HCT116 (cell line): ENCODE data around the gene ATP2C1. TPM values are rescaled to one million over a fixed set of nuclear protein-coding genes. Genes with fewer than 3 reads are reported as not detected.

Experiments used
- ATAC-seq: fragments of 200-7000 bp; cut with Tn5 transposase; 2 replicates; pipeline ENCODE4 v1.9.1; 2020; ENCODE audit warnings: mild to moderate bottlenecking, moderate library complexity
- BruUV-seq: library from RNA; stranded (reverse); fragments of 400-500 nt; replicated peaks from 2 replicates; lab custom pipeline; 2021; lab: Mats Ljungman, UMichigan
- CTCF ChIA-PET: fragments of 300-600 bp; sonication (Branson Sonifier 250); formaldehyde crosslinking; loops from one replicate; lab custom pipeline; 2021; ENCODE audit warnings: antibody characterized with exemption; lab: Charles Lee
- POLR2A ChIA-PET: fragments of 300-600, 350-600 bp; sonication (Branson Sonifier 250); formaldehyde crosslinking; loops from one replicate; lab custom pipeline; 2021; ENCODE audit warnings: antibody characterized with exemption; lab: Charles Lee
- RAD21 ChIA-PET, 2 experiments: fragments of 300-600 bp; sonication (Branson Sonifier 250); formaldehyde crosslinking; loops; one replicate each; lab custom pipeline; 2023; ENCODE audit warnings: low total read pairs in 2 of 2; ENCODE audit not compliant: uncharacterized antibody in 2 of 2, unreplicated experiment in 2 of 2, low non-redundant PET in 1 of 2; lab: Charles Lee
- DNase-seq: peaks from one replicate; pipeline ENCODE4 v3.0.0-alpha.2; 2010; ENCODE audit warnings: low read depth, low spot score
- H2AFZ ChIP-seq: fragments of 200-600 bp; shearing (Covaris generic), sonication (generic); 2 replicates; pipeline ENCODE4 v1.6.1; 2017; ENCODE audit warnings: low read depth, mixed run types, mixed read lengths, antibody characterized with exemption, low read length; ENCODE audit not compliant: poor library complexity, severe bottlenecking
- H3K27ac ChIP-seq: 2 replicates; pipeline ENCODE4 v1.5.1; 2012; ENCODE audit warnings: low read depth, low read length
- H3K27me3 ChIP-seq: fragments of 200-600 bp; sonication (generic); 2 replicates; pipeline ENCODE4 v1.6.1; 2016; ENCODE audit warnings: mixed run types, low read length, mixed read lengths; ENCODE audit not compliant: insufficient read depth
- H3K36me3 ChIP-seq, 2 experiments: fragments of 200-500 bp in 1 of 2; fragments of 200-600 bp in 1 of 2; sonication (Bioruptor generic) in 1 of 2; sonication (generic) in 1 of 2; 2 replicates each; pipeline versions ENCODE4 v1.5.1 to v1.6.1; 2014 to 2016; ENCODE audit warnings: low read length in 2 of 2, inconsistent platforms in 1 of 2, mixed read lengths in 1 of 2, mixed run types in 1 of 2; ENCODE audit not compliant: insufficient read depth in 2 of 2, control insufficient read depth in 1 of 2
- H3K4me1 ChIP-seq, 2 experiments: fragments of 200-600 bp in 1 of 2; sonication (generic) in 1 of 2; 2 replicates each; pipeline versions ENCODE4 v1.5.1 to v1.6.1; 2012 to 2017; ENCODE audit warnings: low read length in 2 of 2, inconsistent platforms in 1 of 2, mild to moderate bottlenecking in 1 of 2, mixed read lengths in 1 of 2, mixed run types in 1 of 2, moderate library complexity in 1 of 2; ENCODE audit not compliant: insufficient read depth in 2 of 2, control insufficient read depth in 1 of 2
- H3K4me2 ChIP-seq: fragments of 200-600 bp; sonication (generic); 2 replicates; pipeline ENCODE4 v1.6.1; 2017; ENCODE audit warnings: mixed run types, low read length, mixed read lengths
- H3K4me3 ChIP-seq, 2 experiments: fragments of 200-600 bp in 1 of 2; sonication (generic) in 1 of 2; replicated peaks in 1 of 2; 2 replicates each; pipeline ENCODE4 v1.5.1; 2011 to 2016; ENCODE audit warnings: low read length in 2 of 2, control low read depth in 1 of 2, low read depth in 1 of 2, mild to moderate bottlenecking in 1 of 2, mixed read lengths in 1 of 2, mixed run types in 1 of 2
- H3K79me2 ChIP-seq: fragments of 200-600 bp; sonication (generic); 2 replicates; pipeline ENCODE4 v1.6.1; 2017; ENCODE audit warnings: mild to moderate bottlenecking, mixed run types, low read length, moderate library complexity, mixed read lengths; ENCODE audit not compliant: insufficient read depth
- H3K9ac ChIP-seq: fragments of 200-600 bp; sonication (generic); 2 replicates; pipeline ENCODE4 v1.6.1; 2016; ENCODE audit warnings: low read length, mixed read lengths
- H3K9me2 ChIP-seq: fragments of 200-600 bp; sonication (generic), shearing (Covaris generic); 2 replicates; pipeline ENCODE4 v1.6.1; 2017; ENCODE audit warnings: mixed run types, mild to moderate bottlenecking, moderate library complexity; ENCODE audit not compliant: insufficient read depth
- H3K9me3 ChIP-seq, 2 experiments: fragments of 200-500 bp in 1 of 2; fragments of 200-600 bp in 1 of 2; sonication (Bioruptor generic) in 1 of 2; sonication (generic) in 1 of 2; 2 replicates each; pipeline ENCODE4 v1.6.1; 2014 to 2017; ENCODE audit warnings: low read length in 2 of 2, mixed read lengths in 2 of 2, inconsistent platforms in 1 of 2, low read depth in 1 of 2, mild to moderate bottlenecking in 1 of 2, mixed run types in 1 of 2, moderate library complexity in 1 of 2; ENCODE audit not compliant: control insufficient read depth in 1 of 2, insufficient read depth in 1 of 2
- H4K20me1 ChIP-seq: fragments of 200-600 bp; sonication (generic), shearing (Covaris generic); 2 replicates; pipeline ENCODE4 v1.6.1; 2017; ENCODE audit warnings: mixed run types, mild to moderate bottlenecking, moderate library complexity; ENCODE audit not compliant: insufficient read depth
- CBX3 ChIP-seq: IDR thresholded peaks from 2 replicates; pipeline ENCODE4 v1.6.1; 2012; ENCODE audit warnings: low read depth
- CTCF ChIP-seq, 3 experiments: fragments of 200-600 bp in 1 of 3; sonication (generic) in 1 of 3; IDR thresholded peaks in 2 of 3; conservative IDR thresholded peaks in 1 of 3; 2 replicates each; pipeline ENCODE4 v1.5.1; 2012 to 2017; ENCODE audit warnings: low read depth in 2 of 3, low read length in 2 of 3, antibody characterized with exemption in 1 of 3, borderline replicate concordance in 1 of 3, control low read depth in 1 of 3, mild to moderate bottlenecking in 1 of 3, mixed read lengths in 1 of 3, mixed run types in 1 of 3, moderate library complexity in 1 of 3; ENCODE audit not compliant: insufficient read depth in 1 of 3
- RAD21 ChIP-seq: IDR thresholded peaks from 2 replicates; pipeline ENCODE4 v1.6.1; 2012; ENCODE audit warnings: low read depth, mild to moderate bottlenecking
- SRF ChIP-seq: IDR thresholded peaks from 2 replicates; pipeline ENCODE4 v1.6.1; 2012; ENCODE audit warnings: low read depth
- intact Hi-C: fragments of 100-400 bp; cut with micrococcal nuclease; formaldehyde crosslinking; loops from 2 replicates; pipeline ENCODE4 v1.10.0; 2022
- total RNA-seq: library from RNA; stranded (reverse); gene quantifications from one replicate; pipeline ENCODE4 v1.2.1, GENCODE V29; 2021; ENCODE audit not compliant: unreplicated experiment
- TF ChIP-seq, protein P1 (sequence below): IDR thresholded peaks from 2 replicates; pipeline ENCODE4 v1.6.1; 2011; ENCODE audit warnings: mild to moderate bottlenecking, low read length, moderate library complexity; ENCODE audit not compliant: insufficient replicate concordance; ENCODE audit errors: extremely low read depth

Gene ATP2C1
- total RNA-seq, 1 experiment from 2014 or later = 69.1 TPM

- Histone ChIP-seq H3K9me3 (no peaks in the 10 kb centered on the region), H3K79me2 (no peaks in the 10 kb centered on the region), H3K27me3 (no peaks in the 10 kb centered on the region), H3K4me3 (no peak overlapping the region), H3K9ac (no peak overlapping the region), H3K4me1 (no peaks in the 10 kb centered on the region), H3K36me3 (no peaks in the 10 kb centered on the region), H2AFZ (no peak overlapping the region), H3K9me2 (no peaks in the 10 kb centered on the region), H4K20me1 (no peaks in the 10 kb centered on the region), H3K27ac (no peak overlapping the region), H3K4me2 (no peak overlapping the region)
- POLR2A ChIA-PET = no interaction called here
- CTCF ChIA-PET = interaction anchor here (0.8 to 1.9 kb wide), 3 partner anchors 9 to 1001 kb away, joined by 3 to 7 read pairs (median 3); partner anchors contain the start of gene CPNE4
- DNase-seq = peak; percentile 41
- intact Hi-C loops = loop anchor here (1.0 to 10.0 kb wide), 5 partner anchors 286 to 1151 kb away; partner anchors contain the start of gene PIK3R4
- ATAC-seq = peak; percentile 65
- RAD21 ChIA-PET = no interaction called here
- no TSS peak for BruUV-seq
- TF ChIP-seq RAD21 (peak; percentile 72), CTCF (IDR thresholded peaks at IDR 0.05 in 2 of 3, conservative IDR thresholded peaks at IDR 0.05 in 1 of 3; ENCODE audit: borderline replicate concordance in 1 of 3, insufficient read depth in 1 of 3, low read depth in 2 of 3, low read length in 2 of 3) (peak; percentile 37 to 76 (median 55); a peak in 5 of 6 replicates), CBX3 (no peak), SRF (no peak)
- TF ChIP-seq, protein P1, sequence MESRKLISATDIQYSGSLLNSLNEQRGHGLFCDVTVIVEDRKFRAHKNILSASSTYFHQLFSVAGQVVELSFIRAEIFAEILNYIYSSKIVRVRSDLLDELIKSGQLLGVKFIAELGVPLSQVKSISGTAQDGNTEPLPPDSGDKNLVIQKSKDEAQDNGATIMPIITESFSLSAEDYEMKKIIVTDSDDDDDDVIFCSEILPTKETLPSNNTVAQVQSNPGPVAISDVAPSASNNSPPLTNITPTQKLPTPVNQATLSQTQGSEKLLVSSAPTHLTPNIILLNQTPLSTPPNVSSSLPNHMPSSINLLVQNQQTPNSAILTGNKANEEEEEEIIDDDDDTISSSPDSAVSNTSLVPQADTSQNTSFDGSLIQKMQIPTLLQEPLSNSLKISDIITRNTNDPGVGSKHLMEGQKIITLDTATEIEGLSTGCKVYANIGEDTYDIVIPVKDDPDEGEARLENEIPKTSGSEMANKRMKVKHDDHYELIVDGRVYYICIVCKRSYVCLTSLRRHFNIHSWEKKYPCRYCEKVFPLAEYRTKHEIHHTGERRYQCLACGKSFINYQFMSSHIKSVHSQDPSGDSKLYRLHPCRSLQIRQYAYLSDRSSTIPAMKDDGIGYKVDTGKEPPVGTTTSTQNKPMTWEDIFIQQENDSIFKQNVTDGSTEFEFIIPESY = no peak
Measured at GRCh38 chr3:131033480-131034080, 139.7 kb downstream of the ATP2C1 start.
